Activated CD8-positive, alpha-beta memory T cell treated with anti-CD3 and anti-CD28 coated beads for 4 hours (primary cell): Measurements from ENCODE around the gene SYNJ2.

Experiments used
- DNase-seq, 2 donors: peaks; one replicate each; pipeline ENCODE4 v3.0.0-alpha.2; 2020; ENCODE audit warnings: low read depth in 2 of 2

The SYNJ2 gene

DNA sequence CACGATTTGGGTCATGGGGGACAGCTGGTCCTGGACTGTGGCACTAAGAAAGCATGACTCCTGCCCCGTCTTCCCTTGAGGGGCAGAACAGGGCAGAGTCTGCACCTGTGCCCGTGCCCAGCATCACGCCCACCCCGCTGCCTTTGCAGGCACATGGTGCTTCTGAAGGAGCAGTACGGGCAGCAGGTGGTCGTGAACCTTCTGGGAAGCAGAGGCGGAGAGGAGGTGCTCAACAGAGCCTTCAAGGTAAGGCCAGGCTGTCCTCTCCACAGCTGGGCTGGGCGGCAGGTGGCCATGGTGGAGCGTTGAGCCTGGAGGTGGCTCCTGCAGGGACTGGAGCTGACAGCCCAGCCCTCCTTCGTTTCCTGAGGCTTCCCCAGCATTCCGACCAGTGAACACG is 77.4 kb downstream of the SYNJ2 start:
- no peak for DNase-seq

DNA sequence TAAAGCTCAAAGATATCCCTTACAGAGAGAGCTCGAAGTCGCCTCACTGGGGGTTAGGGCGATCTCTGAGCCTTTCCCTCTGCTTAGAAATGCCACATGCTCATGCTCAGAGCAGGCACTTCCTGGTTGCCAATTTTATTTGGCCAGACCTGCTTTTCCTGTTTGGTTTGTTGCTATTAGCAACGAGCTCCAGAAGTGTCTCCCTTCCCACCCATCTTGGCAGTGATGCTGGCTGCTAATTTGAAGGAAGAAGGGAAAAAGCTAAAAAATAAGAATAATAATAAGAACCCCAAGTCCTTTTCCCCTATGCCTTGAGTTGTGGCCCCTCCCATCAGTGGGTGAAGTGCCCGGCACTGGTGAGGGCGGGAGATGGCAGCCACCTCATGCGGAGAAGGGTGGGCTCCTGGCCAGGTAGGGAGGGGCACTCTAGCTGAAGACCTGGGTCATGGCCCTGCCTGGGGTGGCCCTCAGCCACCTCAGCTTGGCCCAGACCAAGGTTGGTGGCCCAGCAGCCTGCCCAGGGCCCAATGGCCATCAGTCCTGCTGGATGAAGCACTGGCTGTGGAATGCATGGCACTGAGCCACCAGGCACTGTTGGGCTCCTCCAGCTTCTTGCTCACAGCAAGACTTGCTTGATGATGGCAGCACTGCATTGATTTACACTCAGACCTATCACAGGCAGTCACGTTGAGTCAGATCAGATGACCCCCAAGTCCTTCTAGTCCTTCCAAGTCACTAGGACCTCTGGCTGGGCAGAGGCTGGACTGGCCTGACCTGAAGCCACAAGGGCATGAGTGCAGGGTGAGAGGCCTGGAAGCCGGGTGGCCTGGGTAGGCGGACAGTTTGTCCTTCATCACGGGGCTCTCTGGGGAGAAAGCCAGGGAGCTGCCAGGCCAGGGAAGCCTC is 79.0 kb downstream of the SYNJ2 start:
- no peak for DNase-seq

DNA sequence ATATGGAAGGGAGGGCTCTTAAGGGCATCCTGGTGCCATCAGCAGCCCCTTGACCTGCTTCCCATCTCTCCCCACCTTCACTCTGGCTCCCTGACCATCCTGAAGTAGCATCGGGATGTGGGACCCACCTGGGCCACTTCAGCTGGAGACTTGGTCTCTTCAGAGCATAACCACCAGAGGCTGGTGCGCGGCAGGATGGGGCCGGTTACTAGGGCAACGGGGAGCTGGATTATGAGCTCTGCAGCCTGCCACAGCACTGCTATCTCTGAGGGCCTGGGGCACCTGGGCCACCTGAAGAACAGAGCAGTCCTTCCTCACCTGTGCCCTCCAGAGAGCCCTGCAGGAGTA is 79.7 kb downstream of the SYNJ2 start:
- DNase-seq, result no peak

DNA sequence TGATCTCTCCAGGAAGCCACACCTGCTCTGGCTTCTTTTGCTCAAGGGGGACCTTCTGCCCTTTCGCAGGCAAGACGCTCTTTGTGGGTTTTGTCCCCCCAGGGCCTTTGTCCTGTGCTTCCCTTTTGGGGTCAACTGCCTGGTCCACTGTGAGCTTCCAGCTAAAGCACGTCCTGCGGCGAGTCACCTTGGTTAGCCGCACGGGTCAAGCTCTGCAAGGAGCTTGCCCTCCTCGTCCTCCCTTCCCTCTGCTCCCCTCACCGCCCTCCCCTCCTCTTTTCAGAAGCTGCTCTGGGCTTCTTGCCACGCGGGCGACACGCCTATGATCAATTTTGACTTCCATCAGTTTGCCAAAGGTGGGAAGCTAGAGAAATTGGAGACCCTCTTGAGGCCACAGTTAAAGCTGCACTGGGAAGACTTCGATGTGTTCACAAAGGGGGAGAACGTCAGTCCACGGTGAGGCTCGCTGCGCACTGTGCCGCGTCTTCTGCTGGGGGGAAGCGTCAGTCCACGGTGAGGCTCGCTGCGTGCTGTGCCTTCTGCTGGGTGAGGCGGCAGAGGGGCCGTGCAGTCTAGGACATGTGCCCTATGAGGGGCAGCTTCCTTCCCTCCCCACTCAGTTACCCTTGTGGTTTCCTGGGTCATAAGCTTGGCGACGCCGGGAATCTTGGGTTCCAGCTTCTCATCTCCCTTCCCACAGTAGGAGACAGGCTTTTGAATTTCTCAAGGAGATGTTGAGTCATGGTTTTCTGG is 80.2 kb downstream of the SYNJ2 start:
- DNase-seq, result no peak

DNA sequence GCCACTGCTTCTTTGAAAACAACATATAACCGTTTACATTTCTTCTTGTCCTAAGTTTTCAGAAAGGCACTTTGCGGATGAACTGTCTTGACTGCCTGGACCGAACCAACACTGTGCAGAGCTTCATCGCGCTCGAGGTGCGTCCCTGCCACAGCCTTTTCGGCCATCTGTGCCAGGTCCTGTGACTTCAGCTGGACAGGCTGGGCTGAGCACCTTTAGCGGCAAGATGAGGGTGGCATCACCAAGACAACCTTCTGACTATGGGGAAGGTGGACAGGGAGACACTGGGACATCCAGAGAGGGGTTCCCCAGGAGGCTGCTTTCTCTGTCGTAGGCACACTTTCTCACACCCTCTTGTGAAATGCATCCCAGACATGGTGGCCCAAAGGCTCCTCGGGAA is 82.1 kb downstream of the SYNJ2 start:
- DNase-seq, result no peak

DNA sequence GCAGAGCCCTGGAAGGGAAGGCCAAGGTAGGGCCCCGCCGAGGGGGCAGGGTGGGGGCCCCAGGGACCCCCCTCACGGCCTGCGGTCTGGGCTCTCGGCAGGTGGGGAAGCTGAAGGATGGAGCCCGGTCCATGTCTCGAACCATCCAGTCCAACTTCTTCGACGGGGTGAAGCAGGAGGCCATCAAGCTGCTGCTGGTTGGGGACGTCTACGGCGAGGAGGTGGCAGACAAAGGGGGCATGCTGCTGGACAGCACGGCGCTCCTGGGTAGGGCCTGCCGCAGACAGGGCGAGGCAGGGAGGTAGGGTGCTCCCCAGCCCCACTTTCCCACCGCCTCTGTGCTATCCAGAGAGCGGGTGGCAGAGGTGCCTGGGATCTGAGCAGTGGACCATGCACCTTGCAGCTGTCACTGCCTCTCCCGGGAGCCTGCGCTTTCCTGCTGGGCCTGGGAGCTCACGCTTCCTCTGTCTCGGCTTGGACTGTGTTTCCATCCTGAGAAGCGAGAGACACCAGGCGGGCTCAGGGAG is 83.1 kb downstream of the SYNJ2 start:
- no peak for DNase-seq

DNA sequence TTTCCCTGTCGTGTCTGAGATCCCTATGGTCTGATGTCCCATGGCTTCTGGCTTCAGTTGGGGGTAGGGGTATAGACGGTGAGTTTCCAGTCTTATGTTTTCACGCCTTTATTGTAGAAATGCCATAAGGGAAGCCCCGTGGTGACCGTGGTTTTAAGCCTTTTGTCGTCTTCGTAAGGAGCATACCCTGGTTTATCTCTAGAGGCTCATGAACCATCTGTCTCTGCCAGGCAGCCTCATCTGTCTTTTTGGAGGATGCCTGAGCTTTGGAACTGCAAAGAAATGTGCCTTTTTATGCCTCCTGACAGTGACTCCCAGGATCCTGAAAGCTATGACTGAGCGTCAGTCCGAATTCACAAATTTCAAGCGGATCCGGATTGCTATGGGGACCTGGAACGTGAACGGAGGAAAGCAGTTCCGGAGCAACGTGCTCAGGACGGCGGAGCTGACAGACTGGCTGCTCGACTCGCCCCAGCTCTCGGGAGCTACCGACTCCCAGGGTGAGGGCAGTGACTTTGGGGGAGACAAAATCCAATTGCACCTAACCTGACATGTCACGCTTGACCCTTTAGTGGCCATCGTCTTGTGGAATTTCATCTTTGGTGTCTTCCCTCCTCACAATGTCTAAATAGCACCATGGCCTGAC is 84.6 kb downstream of the SYNJ2 start:
- no peak for DNase-seq

DNA sequence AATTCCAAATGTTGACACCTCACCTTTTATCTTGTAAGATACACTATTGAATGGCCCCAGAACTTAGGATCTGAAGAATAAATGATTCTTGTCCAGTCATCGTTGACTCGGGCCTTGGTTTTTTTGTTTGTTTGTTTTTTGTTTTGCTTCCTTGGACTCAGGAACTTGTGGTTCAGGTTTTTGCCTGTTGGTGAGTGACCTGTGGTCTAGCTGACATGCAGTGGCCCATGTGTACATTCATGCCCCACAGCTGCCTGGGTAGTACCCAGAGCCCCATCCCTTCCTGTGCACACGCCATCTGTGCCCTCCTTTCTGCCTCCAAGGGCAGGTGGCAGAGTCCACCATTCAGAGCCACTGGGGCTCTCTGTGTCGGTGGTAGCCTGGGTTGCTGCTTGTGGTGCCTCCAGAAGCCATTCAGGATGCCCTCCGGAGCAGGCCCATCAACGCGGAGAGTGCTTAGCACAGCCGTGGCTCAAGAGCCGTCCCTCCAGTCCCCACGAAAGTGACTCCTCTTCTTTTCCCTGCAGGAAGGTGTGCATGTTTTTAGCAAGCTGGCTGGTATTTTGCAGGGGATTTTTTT is 85.9 kb downstream of the SYNJ2 start:
- DNase-seq, result no peak

DNA sequence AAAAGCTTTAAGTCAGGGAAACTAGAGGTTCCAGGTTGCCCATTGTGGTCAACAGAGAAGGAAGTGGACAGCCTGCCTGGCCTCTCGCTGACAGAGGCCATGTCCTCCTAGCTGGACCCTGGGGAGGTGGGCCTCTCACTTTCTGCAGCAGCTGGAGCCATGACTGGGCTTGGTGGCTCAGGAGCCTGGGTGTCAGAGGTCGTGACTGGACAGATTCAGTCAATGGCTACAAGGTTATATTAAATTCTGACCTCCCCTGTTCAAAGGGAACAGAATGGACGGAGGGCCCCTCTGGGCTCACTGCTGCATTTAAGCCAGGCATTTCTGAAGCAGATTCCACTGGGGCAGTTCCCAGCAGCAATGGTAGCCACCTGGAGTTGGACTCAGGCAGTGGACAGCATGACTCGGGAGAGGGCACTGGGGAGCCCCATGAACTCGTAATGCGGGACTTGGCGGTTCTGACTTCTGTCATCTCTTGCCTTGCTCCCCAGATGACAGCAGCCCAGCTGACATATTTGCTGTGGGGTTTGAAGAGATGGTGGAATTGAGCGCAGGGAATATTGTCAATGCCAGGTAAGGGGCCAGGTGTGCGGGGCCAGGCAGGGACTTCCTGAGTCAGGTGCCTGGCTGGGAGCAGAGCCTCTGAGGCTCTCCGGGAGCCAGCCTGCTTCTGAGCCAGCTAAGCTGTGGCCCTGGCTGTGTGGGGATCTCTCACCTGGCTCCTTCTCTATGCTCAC is 86.7 kb downstream of the SYNJ2 start:
- DNase-seq, result no peak

DNA sequence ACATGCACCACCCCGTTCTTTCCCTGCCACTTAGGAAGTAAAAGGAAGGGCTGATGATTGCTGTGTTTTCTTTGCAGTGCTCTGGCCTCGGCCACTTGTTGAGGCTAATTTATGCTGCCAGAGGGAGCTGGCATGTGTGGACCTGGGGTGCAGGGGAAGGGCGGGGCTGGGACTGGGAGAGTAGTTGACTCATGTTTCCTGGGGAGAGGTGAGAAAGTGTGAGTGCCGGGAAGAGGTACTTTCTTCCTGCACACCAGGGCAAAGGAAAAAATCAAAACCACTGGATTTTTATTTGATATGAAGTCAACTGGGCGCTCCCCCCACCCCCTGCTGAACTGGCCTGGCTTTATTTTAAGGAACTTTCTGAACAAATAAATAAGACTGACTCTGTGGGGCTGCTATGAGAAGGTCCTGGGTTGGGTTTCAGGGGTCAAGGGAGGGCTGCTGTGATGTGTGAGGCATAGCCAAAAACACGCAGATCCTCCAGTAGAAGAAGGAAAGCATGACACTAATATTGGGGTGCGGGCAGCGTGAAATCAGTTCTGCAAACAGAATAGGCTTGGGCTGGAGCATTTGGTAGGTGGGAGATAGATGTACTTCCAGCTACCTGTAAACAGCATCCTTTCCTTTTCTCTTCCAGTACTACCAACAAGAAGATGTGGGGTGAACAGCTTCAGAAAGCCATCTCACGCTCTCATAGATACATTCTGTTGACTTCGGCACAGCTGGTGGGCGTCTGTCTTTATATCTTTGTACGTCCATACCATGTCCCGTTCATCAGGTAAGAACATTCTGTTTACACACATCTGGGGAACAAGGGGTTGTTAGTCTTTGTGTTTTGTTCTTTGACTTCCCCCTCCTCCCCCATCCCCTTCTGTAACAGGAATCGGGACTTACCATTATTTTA is 87.5 kb downstream of the SYNJ2 start:
- no peak for DNase-seq

DNA sequence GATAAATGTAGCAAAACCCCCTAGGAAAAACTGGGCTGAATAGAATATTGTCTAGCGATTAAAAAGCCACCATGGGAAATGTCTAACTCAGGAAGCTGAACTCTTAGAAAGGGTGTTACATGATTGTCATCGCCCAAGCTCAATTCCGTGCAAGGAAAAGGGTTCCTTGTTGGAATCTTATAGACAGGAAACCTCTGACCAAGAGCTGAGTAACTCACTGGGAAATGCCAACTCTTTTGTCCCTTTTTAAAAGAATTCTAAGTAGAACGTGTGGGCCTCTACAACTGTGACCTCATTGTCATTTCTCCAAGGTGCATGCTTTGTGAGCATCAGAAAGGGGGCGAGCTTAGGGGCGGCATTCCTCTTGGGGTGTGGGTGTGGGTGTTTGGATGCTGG is 88.1 kb downstream of the SYNJ2 start:
- DNase-seq, result no peak

DNA sequence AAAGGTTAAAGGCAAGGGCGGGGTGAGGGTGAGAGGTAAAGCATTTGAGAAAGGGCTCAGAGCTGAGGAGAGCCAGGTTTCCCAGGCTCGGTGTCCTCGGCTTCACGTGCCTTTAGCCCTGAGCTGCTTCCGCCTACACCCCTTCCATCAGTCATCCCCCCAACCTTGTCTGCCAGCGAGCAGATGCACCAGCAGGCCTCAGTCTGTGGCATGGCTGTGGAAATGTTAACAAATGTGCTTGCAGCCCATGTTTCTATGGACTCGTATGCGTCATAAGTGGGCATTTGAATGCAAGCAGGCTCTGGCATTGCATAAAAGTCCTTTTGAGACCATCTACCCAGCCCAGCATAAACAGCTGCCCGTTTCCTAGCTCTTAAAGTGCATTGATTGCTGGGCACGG is 88.8 kb downstream of the SYNJ2 start:
- no peak for DNase-seq

DNA sequence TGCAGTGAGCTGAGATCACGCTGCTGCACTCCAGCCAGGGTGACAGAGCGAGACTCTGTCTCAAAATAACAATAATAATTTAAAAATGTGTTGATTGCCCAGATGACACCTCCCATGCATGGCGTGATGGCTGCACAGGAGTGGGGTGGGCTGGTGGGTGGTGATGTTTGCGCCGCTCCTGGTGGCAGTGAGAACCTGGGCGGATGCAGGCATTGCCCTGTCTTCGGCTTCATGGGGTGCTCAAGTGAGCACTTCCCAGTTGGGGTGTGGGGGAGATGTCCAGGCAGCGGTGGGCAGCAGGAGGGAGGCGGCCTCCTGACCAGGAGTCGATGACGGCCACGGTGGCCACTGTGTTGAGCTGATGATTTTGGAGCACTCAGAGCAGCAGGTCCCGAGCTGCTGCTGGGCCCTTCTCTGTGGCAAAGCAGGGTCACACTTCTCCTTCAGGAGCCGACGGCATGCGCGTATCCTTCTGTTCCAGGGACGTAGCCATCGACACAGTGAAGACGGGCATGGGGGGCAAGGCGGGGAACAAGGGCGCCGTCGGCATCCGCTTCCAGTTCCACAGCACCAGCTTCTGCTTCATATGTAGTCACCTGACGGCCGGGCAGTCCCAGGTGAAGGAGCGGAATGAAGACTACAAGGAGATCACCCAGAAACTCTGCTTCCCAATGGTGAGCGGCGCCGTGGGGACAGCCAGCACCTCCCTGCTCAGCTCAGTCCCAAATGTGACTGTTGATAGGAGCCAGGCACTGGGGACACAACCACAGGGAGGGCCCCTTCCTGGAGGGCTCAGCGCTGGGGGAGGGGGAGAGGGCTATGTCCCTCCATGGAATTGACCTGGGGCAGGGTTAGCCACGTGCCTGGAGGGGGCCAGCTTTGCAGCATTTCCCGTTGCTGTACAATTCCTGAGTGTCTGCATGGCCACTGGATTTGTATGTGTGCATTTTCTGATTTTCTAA is 89.7 kb downstream of the SYNJ2 start:
- DNase-seq, result no peak

DNA sequence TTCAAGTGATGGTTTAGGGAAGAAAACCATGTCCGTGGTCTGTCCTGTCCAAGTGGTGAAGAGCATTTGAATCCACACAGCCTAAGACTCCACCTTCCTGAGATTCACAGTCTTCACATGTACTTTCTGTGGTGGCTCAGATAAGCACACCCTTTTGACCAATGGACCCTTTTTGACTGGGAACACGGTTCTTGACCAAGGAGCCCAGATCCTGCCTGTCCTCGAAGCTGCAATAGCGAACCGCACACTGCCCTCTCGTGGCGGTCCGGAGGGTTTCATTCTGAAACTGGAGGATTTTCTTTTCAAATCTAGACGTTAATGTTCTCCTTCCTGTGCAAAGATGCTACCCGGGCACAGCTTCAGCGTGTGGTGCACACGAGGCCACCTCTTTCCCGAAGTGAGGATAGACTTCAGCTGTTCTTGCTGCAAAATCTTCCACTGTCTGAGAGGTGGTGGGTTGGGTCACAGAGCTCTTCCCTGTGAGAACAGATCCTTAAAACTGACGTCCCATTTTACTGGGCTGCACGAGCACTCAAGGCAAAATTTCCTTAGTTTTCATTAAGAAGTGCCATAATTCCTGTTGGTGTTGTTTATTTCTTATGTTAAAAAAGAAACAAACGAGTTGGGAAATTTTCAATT is 90.5 kb downstream of the SYNJ2 start:
- DNase-seq, result peak; percentile 32 to 39

DNA sequence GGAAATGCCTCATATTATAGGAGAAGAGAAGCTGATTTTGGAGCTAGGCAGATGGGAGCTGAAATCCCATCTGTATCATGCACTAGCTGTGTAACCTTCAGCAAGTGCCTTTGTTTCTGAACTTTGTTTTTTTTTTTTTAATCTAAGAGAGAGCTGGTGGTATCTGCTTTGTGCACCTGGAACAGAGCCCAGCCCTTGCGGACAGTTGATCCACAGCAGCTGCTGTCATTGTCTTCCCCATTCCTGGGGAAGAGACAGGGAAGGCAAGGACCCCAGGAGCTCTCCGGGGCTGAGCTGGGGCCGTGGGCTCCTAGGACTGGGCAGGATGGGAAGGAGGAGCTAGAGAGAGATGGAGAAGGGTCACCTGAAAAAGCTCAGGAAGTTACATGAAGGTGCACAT is 92.1 kb downstream of the SYNJ2 start:
- DNase-seq, result no peak

DNA sequence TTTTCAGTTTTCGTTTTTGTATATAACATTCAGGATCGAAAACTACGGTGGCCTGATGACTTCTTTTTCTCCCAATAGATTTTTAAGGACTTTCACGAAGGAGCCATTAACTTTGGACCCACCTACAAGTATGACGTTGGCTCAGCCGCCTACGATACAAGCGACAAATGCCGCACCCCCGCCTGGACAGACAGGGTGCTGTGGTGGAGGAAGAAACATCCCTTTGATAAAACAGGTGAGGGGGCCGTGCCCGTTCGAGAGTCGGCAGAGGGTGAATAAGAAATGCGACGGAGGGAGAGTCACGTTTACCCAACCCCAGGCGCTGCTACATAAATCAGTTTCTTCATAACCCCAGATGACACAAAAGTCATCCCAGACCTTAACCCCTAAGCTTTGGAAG is 94.9 kb downstream of the SYNJ2 start:
- no peak for DNase-seq

DNA sequence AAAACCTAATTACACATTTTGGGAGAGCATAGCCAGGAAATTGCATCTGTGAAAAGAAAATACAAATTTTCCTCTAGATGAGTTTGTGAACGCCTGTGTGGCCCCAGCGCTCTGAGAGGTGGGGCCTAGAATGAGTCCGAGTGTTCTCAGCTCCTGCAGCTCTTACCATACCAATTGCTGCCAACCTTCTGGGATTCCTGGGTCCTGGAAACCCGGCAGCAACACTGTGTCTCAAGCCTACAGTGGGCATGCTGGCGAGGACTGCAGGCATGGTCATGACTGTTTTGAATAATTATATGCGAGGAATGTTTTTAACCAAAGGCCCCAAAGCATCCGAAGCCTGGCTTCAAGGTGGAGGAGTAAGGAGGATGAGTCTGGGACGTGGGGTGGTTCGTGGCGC is 96.0 kb downstream of the SYNJ2 start:
- DNase-seq, result no peak

DNA sequence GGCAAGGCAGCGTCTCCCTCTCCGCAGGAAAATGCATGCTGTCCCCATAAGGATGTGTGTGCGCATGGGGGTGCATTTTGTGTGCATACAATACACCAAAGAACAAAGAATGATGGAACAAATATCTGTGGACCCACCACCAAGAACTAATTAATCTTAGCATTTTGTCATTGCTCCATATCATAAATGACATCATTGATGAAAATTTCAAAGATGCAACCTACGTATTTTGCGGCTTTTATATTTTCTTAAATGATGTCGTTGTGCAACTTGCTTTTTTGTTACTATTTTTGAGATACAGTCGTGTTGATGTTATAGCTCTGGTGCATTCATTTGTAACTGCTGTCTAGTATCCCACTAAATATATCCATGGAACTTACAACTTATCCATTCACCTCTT is 96.7 kb downstream of the SYNJ2 start:
- no peak for DNase-seq
